Neutrophil (primary cell): ENCODE measurements around the gene NUMB.
A peak's percentile ranks its signal among the peaks of the same experiment; 100 is the strongest.

Experiments
- H3K27ac ChIP-seq: fragments of 200-600 bp; sonication (generic); 2 replicates; pipeline ENCODE4 v1.5.1; 2016; ENCODE audit warnings: mild to moderate bottlenecking, moderate library complexity
- H3K27me3 ChIP-seq: fragments of 200-600 bp; sonication (generic); 2 replicates; pipeline ENCODE4 v1.6.0; 2016; ENCODE audit warnings: mild to moderate bottlenecking
- H3K36me3 ChIP-seq: fragments of 200-600 bp; sonication (generic); 2 replicates; pipeline ENCODE4 v1.5.1; 2017
- H3K4me1 ChIP-seq, 2 experiments: fragments of 200-600 bp in 1 of 2; sonication (generic) in 1 of 2; 1 replicate in 1 of 2; 2 replicates in 1 of 2; pipeline versions ENCODE4 v1.5.1 to v1.6.1; 2013 to 2016; ENCODE audit warnings: low read depth in 1 of 2, low read length in 1 of 2, mild to moderate bottlenecking in 1 of 2, moderate library complexity in 1 of 2; ENCODE audit not compliant: control insufficient read depth in 1 of 2, insufficient read depth in 1 of 2
- H3K4me3 ChIP-seq, 2 experiments: fragments of 200-600 bp in 1 of 2; sonication (generic) in 1 of 2; 1 replicate in 1 of 2; 2 replicates in 1 of 2; pipeline ENCODE4 v1.5.1; 2013 to 2016; ENCODE audit warnings: low read depth in 1 of 2, low read length in 1 of 2, mild to moderate bottlenecking in 1 of 2, moderate library complexity in 1 of 2
- H3K9me3 ChIP-seq: fragments of 200-600 bp; sonication (generic); 2 replicates; pipeline ENCODE4 v1.5.1; 2016
- CTCF ChIP-seq: fragments of 200-600 bp; sonication (generic); IDR thresholded peaks from 2 replicates; pipeline ENCODE4 v1.5.1; 2016; ENCODE audit warnings: antibody characterized with exemption

The NUMB gene

GRCh38 chr14:73269729-73270531, 188.4 kb downstream of the NUMB start:
- H3K27me3 ChIP-seq, result peaks cover 28% of the 10 kb centered on the region
- peak overlapping the region; percentile 2 for H3K27ac ChIP-seq
- no peak for TF ChIP-seq CTCF
- H3K36me3 ChIP-seq, result peaks cover 41% of the 10 kb centered on the region
- peaks cover 11 to 13% of the 10 kb centered on the region in 2 experiments for H3K4me1 ChIP-seq
- H3K9me3 ChIP-seq, result no peaks in the 10 kb centered on the region
- H3K4me3 ChIP-seq, result no peak overlapping the region

GRCh38 chr14:73267474-73267873, 190.9 kb downstream of the NUMB start:
- peaks cover 16% of the 10 kb centered on the region for H3K36me3 ChIP-seq
- peaks cover 28% of the 10 kb centered on the region for H3K27me3 ChIP-seq
- peaks cover 11 to 13% of the 10 kb centered on the region in 2 experiments for H3K4me1 ChIP-seq
- no peak overlapping the region for H3K4me3 ChIP-seq
- H3K9me3 ChIP-seq, result no peaks in the 10 kb centered on the region
- no peak overlapping the region for H3K27ac ChIP-seq
- TF ChIP-seq CTCF, result no peak

GRCh38 chr14:73266317-73266716, 192.0 kb downstream of the NUMB start:
- no peak for TF ChIP-seq CTCF
- Histone ChIP-seq H3K27ac (no peak overlapping the region), H3K4me3 (no peak overlapping the region), H3K4me1 (peaks cover 11 to 13% of the 10 kb centered on the region in 2 experiments), H3K36me3 (peaks cover 6% of the 10 kb centered on the region), H3K27me3 (peaks cover 28% of the 10 kb centered on the region), H3K9me3 (no peaks in the 10 kb centered on the region)

- peaks cover 11 to 13% of the 10 kb centered on the region in 2 experiments for H3K4me1 ChIP-seq
- no peak overlapping the region for H3K4me3 ChIP-seq
- H3K27ac ChIP-seq, result no peak overlapping the region
- no peaks in the 10 kb centered on the region for H3K9me3 ChIP-seq
- no peak for TF ChIP-seq CTCF
- H3K27me3 ChIP-seq, result peaks cover 24% of the 10 kb centered on the region
- peaks cover 2% of the 10 kb centered on the region for H3K36me3 ChIP-seq
Observed at GRCh38 chr14:73265721-73266046, 192.7 kb downstream of the NUMB start.

- Histone ChIP-seq H3K4me1 (peaks cover 8% of the 10 kb centered on the region in 2 experiments), H3K4me3 (no peak overlapping the region)
- TF ChIP-seq CTCF, result no peak
Observed at GRCh38 chr14:73264885-73265720, 193.2 kb downstream of the NUMB start.

More at GRCh38 chr14:73264885-73265720, 193.2 kb downstream of the NUMB start:
- Histone ChIP-seq H3K9me3 (no peaks in the 10 kb centered on the region), H3K27me3 (peaks cover 18% of the 10 kb centered on the region), H3K36me3 (no peaks in the 10 kb centered on the region), H3K27ac (no peak overlapping the region)
